Endothelial cell of umbilical vein (primary cell): ENCODE results near the gene BPIFA3. TPM values are rescaled to one million over a fixed set of nuclear protein-coding genes. Genes with fewer than 3 reads are reported as not detected.

ENCODE experiments used
- BruUV-seq: library from RNA; stranded (reverse); fragments of 400-500 nt; replicated peaks from 2 replicates; lab custom pipeline; 2021; lab: Mats Ljungman, UMichigan
- CTCF ChIA-PET: fragments of 300-600, 350-600 bp; sonication (Branson Sonifier 250); formaldehyde crosslinking; loops from one replicate; lab custom pipeline; 2021; ENCODE audit warnings: antibody characterized with exemption, inconsistent platforms; lab: Charles Lee
- POLR2A ChIA-PET: fragments of 300-600, 350-600 bp; sonication (Branson Sonifier 250); formaldehyde crosslinking; loops from one replicate; lab custom pipeline; 2021; ENCODE audit warnings: antibody characterized with exemption, inconsistent platforms; lab: Charles Lee
- DNase-seq: peaks from one replicate; pipeline ENCODE4 v3.0.0-alpha.2; 2011; ENCODE audit warnings: low read depth, low spot score
- FAIRE-seq: peaks from 2 replicates; lab custom pipeline; 2011; peaks lifted over from hg19 to GRCh38; lab: Jason Lieb, UNC
- H2AFZ ChIP-seq: 2 replicates; pipeline ENCODE4 v1.6.0; 2012; ENCODE audit warnings: low read depth, low read length, control low read depth, inconsistent platforms
- H3K27ac ChIP-seq: 2 replicates; pipeline ENCODE4 v1.5.1; 2011; ENCODE audit warnings: low read depth, mild to moderate bottlenecking, control low read depth, low read length, moderate library complexity; ENCODE audit not compliant: insufficient read depth
- H3K27me3 ChIP-seq, 2 experiments: 2 replicates each; pipeline versions ENCODE4 v1.6.0 to v1.6.1; 2011; ENCODE audit warnings: low read length in 2 of 2, mixed read lengths in 1 of 2; ENCODE audit not compliant: control insufficient read depth in 2 of 2, insufficient read depth in 2 of 2
- H3K36me3 ChIP-seq, 2 experiments: 2 replicates in 1 of 2; 3 replicates in 1 of 2; pipeline ENCODE4 v1.5.1; 2011; ENCODE audit warnings: low read length in 2 of 2, mild to moderate bottlenecking in 1 of 2, moderate library complexity in 1 of 2; ENCODE audit not compliant: control insufficient read depth in 2 of 2, insufficient read depth in 2 of 2; ENCODE audit errors: extremely low read depth in 1 of 2
- H3K4me1 ChIP-seq: 3 replicates; pipeline ENCODE4 v1.5.1; 2011; ENCODE audit warnings: mild to moderate bottlenecking, low read length; ENCODE audit not compliant: control insufficient read depth, insufficient read depth; ENCODE audit errors: extremely low read depth
- H3K4me2 ChIP-seq: 2 replicates; pipeline ENCODE4 v1.6.1; 2011; ENCODE audit warnings: low read length, control low read depth, mixed read lengths; ENCODE audit not compliant: insufficient read depth
- H3K4me3 ChIP-seq, 3 experiments: fragments of 200-600 bp in 1 of 3; sonication (generic), shearing (Covaris generic) in 1 of 3; replicated peaks in 1 of 3; 2 replicates each; pipeline ENCODE4 v1.5.1; 2011 to 2016; ENCODE audit warnings: control low read depth in 3 of 3, low read length in 3 of 3, mild to moderate bottlenecking in 2 of 3, inconsistent platforms in 1 of 3, low read depth in 1 of 3, moderate library complexity in 1 of 3; ENCODE audit not compliant: insufficient read depth in 1 of 3
- H3K79me2 ChIP-seq: 2 replicates; pipeline ENCODE4 v1.6.0; 2012; ENCODE audit warnings: low read length, inconsistent platforms; ENCODE audit not compliant: control insufficient read depth, insufficient read depth
- H3K9ac ChIP-seq: replicated peaks from 2 replicates; pipeline ENCODE3; 2011; ENCODE audit warnings: low read length, control low read depth; ENCODE audit not compliant: insufficient read depth; ENCODE audit errors: extremely low read depth
- H3K9me1 ChIP-seq: replicated peaks from 3 replicates; pipeline ENCODE4 v1.6.0; 2011; ENCODE audit warnings: mild to moderate bottlenecking, low read length; ENCODE audit not compliant: control insufficient read depth, insufficient read depth; ENCODE audit errors: extremely low read depth
- H3K9me3 ChIP-seq: replicated peaks from 2 replicates; pipeline ENCODE4 v1.5.1; 2012; ENCODE audit warnings: low read length, inconsistent platforms; ENCODE audit not compliant: control insufficient read depth, insufficient read depth
- H4K20me1 ChIP-seq: replicated peaks from 2 replicates; pipeline ENCODE3; 2011; ENCODE audit warnings: mild to moderate bottlenecking, low read length; ENCODE audit not compliant: control insufficient read depth, insufficient read depth; ENCODE audit errors: extremely low read depth
- CTCF ChIP-seq, 2 donors: IDR thresholded peaks; 1 replicate in 1 of 2; 2 replicates in 1 of 2; pipeline ENCODE4 v1.5.1; 2011; ENCODE audit warnings: low read length in 2 of 2, mild to moderate bottlenecking in 2 of 2, moderate library complexity in 2 of 2, control low read depth in 1 of 2, inconsistent platforms in 1 of 2, low read depth in 1 of 2; ENCODE audit not compliant: insufficient read depth in 1 of 2; ENCODE audit errors: extremely low read depth in 1 of 2
- EZH2 ChIP-seq: IDR thresholded peaks from 2 replicates; pipeline ENCODE4 v1.6.1; 2012; ENCODE audit warnings: borderline replicate concordance, low read depth, mild to moderate bottlenecking, moderate library complexity, low read length, inconsistent platforms; ENCODE audit not compliant: severe bottlenecking
- FOS ChIP-seq: IDR thresholded peaks from 2 replicates; pipeline ENCODE4 v1.6.1; 2011; ENCODE audit warnings: mild to moderate bottlenecking, low read length, moderate library complexity, borderline replicate concordance; ENCODE audit not compliant: insufficient read depth
- GATA2 ChIP-seq: IDR thresholded peaks from 2 replicates; pipeline ENCODE4 v1.7.0; 2011; ENCODE audit warnings: low read depth, mild to moderate bottlenecking, moderate library complexity, mixed read lengths, low read length; ENCODE audit not compliant: insufficient read length, insufficient read depth
- JUN ChIP-seq: IDR thresholded peaks from 2 replicates; pipeline ENCODE4 v1.6.1; 2011; ENCODE audit warnings: borderline replicate concordance, low read depth; ENCODE audit not compliant: insufficient read length, insufficient read depth
- MYC ChIP-seq: IDR thresholded peaks from one replicate; pipeline ENCODE4 v1.6.1; 2011; ENCODE audit warnings: mild to moderate bottlenecking, low read depth, low read length
- POLR2A ChIP-seq: IDR thresholded peaks from 2 replicates; pipeline ENCODE4 v1.6.1; 2012; ENCODE audit warnings: low read depth, mild to moderate bottlenecking, control low read depth, low read length
- POLR2AphosphoS5 ChIP-seq: IDR thresholded peaks from 2 replicates; pipeline ENCODE4 v1.6.1; 2012; ENCODE audit warnings: low read depth, mild to moderate bottlenecking, control low read depth, low read length, moderate library complexity; ENCODE audit not compliant: insufficient read depth
- dilution Hi-C: fragments of 300-500 bp; cut with MboI; formaldehyde crosslinking; loops from one replicate; pipeline ENCODE4 v1.15.0; 2019; ENCODE audit warnings: low sequenced_read_pairs; ENCODE audit not compliant: extremely low pct_ligation_motif_present
- intact Hi-C: fragments of 100-400 bp; cut with micrococcal nuclease; formaldehyde crosslinking; loops from one replicate; pipeline ENCODE4 v1.10.0; 2022
- polyA plus RNA-seq, 4 experiments: library from polyadenylated mRNA; depleted of rRNA in 3 of 4; stranded (reverse) in 3 of 4; unstranded in 1 of 4; fragments of >200 nt; gene quantifications; 2 replicates each; pipeline versions ENCODE4 v1.2.1 to v1.2.3, GENCODE V29; 2011 to 2012; ENCODE audit warnings: missing spikeins in 1 of 4
- total RNA-seq: library from RNA; stranded (reverse); gene quantifications from 2 replicates; pipeline ENCODE4 v1.2.3, GENCODE V29; 2021
- TF ChIP-seq, protein P1 (sequence below): IDR thresholded peaks from 2 replicates; pipeline ENCODE4 v1.6.1; 2011; ENCODE audit not compliant: insufficient read depth, insufficient read length

The BPIFA3 gene
- total and polyA plus RNA-seq, 2 donors (not counting 3 experiments of a cell fraction or from before 2014, with no cell fraction given) = not detected

DNA sequence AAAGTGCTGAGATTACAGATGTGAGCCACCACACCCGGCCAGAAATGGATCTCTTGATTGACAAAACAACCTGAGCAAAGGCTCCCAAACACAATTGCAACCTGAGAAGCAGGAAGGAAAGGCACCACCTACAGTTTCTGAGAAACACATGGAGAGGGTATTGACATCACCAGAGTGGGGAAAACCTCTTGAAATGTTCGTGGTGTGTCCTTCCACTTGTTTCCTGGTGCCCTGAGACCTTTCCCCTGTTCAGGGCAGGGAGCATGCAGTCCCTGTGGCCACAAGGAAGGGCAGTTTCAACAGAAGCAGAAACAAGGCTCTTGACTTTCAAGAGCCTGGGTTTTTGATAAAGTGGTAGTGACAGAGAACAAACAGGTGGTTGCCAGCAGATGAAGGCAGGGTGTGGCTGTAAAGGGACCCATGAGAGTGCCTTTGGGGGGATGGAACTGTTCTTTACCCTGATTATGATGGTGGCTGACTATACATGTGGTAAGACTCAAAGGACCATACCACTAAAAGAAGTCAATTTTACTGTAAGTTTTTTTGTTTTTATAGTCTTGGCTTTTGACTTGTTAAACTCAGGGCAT, 15.4 kb downstream of the BPIFA3 start:
- Histone ChIP-seq H3K79me2 (no peaks in the 10 kb centered on the region), H3K27me3 (peaks cover 0 to 1% of the 10 kb centered on the region in 2 experiments), H3K27ac (no peak overlapping the region), H3K36me3 (no peaks in the 10 kb centered on the region), H3K4me2 (no peak overlapping the region), H3K4me3 (no peak overlapping the region), H2AFZ (no peak overlapping the region), H3K4me1 (no peaks in the 10 kb centered on the region), H3K9me1 (no peaks in the 10 kb centered on the region), H3K9ac (no peak overlapping the region), H3K9me3 (no peaks in the 10 kb centered on the region), H4K20me1 (no peaks in the 10 kb centered on the region)
- TF ChIP-seq CTCF (IDR thresholded peaks at IDR 0.05; ENCODE audit: extremely low read depth in 1 of 2, insufficient read depth in 1 of 2, low read depth in 1 of 2, low read length in 2 of 2) (no peak), POLR2A (no peak), MYC (no peak), JUN (no peak), POLR2AphosphoS5 (no peak), GATA2 (no peak), EZH2 (no peak), FOS (no peak)
- TF ChIP-seq, protein P1, sequence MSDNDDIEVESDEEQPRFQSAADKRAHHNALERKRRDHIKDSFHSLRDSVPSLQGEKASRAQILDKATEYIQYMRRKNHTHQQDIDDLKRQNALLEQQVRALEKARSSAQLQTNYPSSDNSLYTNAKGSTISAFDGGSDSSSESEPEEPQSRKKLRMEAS = no peak
- DNase-seq (no peak), FAIRE-seq (no peak)
- dilution Hi-C loops (no loop called here), intact Hi-C loops (loop anchor here (2.0 kb wide), 1 partner anchor 66 kb away; no protein-coding TSS in a partner anchor)
- ChIA-PET POLR2A (no interaction called here), CTCF (no interaction called here)
- no TSS peak for BruUV-seq
